ENCODE data around the gene SDR39U1.
A peak's percentile ranks its signal among the peaks of the same experiment; 100 is the strongest.

SDR39U1 gene

GRCh38 chr14:24408764-24409163 is 33.8 kb downstream of the SDR39U1 start:
- DNase-seq, result no peak

GRCh38 chr14:24407608-24408325 is 34.8 kb downstream of the SDR39U1 start:
- no peak for DNase-seq

- no peak for DNase-seq
Measured at GRCh38 chr14:24406416-24406815, 36.2 kb downstream of the SDR39U1 start.

- no peak for DNase-seq
Measured at GRCh38 chr14:24404814-24405213, 37.8 kb downstream of the SDR39U1 start.

- DNase-seq, result no peak
Measured at GRCh38 chr14:24403294-24403998, 39.1 kb downstream of the SDR39U1 start.

GRCh38 chr14:24401810-24402702 is 40.5 kb downstream of the SDR39U1 start:
- DNase-seq, result no peak

GRCh38 chr14:24399999-24400718 is 42.4 kb downstream of the SDR39U1 start:
- DNase-seq, result no peak

- DNase-seq, result no peak
Measured at GRCh38 chr14:24399447-24399822, 43.1 kb downstream of the SDR39U1 start.

GRCh38 chr14:24398653-24399446 is 43.7 kb downstream of the SDR39U1 start, which contains the start of gene NYNRIN:
Gene NYNRIN (plus strand): TSS chr14:24399003. CDS start chr14:24399247, 244 bp downstream.
- peak; percentile 17 for DNase-seq

GRCh38 chr14:24398293-24398652 is 44.3 kb downstream of the SDR39U1 start:
- DNase-seq, result no peak

- DNase-seq, result no peak
Measured at GRCh38 chr14:24397639-24398292, 44.8 kb downstream of the SDR39U1 start.

- DNase-seq, result no peak
Measured at GRCh38 chr14:24395609-24396582, 46.7 kb downstream of the SDR39U1 start.

GRCh38 chr14:24394275-24394674 is 48.3 kb downstream of the SDR39U1 start:
- no peak for DNase-seq

GRCh38 chr14:24392325-24393091 is 50.1 kb downstream of the SDR39U1 start:
- no peak for DNase-seq

GRCh38 chr14:24390701-24391468 is 51.7 kb downstream of the SDR39U1 start:
- no peak for DNase-seq

Data from effector CD4-positive, alpha-beta T cell (primary cell).